Hypothalamus (tissue), 51 donors: ENCODE measurements around the gene TADA3.
A peak's percentile ranks its signal among the peaks of the same experiment; 100 is the strongest.
"Not testable (repeated sequence)": the region's sequence is repeated elsewhere in the genome, so short reads cannot be mapped to it uniquely, and the experiment has no call there.

ENCODE experiments used
- DNase-seq, 51 donors: peaks; one replicate each; lab custom pipeline; 2025; lab: John Stamatoyannopoulos, UW

The TADA3 gene

DNA sequence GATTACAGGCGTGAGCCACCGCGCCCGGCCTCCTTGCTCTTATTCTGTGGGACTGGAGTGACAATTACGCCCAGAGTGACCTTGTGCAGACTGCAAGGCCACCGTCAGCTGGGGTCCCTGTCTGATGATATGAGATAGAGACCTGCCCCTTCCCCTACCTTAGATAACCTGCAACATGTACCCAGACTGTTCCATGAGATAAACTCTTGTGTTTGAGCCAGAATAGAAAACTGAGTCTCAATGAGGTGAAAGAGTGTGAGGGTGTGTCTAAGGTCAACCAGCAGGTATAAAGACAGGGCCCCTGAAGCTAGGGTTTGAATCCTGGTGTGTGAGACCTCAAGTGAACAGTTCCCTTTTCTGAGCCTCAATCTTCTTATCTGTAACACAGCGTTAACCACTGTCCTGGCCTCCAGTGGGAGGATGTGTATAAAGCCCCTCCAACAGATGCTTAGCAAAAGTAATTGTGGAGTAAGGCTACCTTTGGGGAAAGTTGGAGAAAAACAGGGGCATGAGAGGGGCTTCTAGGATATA, 6.0 kb downstream of the TADA3 start:
- DNase-seq = no peak

GRCh38 chr3:9785602-9786001, 6.7 kb downstream of the TADA3 start:
- DNase-seq = no peak

DNA sequence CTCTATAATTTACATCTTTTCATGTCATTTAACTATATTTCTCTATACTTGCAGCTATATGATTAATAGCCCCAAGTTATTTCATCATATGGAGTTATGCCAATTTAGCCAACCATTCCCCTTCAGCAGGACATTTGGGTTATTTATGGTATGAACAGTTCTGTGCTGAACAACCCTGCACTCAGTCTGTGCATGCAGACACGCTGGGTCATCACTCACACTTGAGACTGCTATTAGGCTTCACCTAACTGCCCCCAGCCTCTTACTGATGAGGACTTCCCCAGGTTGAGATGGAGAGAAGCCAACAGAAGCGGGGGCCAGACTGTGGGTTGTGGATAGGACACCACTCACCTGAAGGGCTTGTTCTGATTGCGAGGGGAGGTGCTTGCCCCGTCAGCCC, 7.3 kb downstream of the TADA3 start:
- DNase-seq = no peak

DNA sequence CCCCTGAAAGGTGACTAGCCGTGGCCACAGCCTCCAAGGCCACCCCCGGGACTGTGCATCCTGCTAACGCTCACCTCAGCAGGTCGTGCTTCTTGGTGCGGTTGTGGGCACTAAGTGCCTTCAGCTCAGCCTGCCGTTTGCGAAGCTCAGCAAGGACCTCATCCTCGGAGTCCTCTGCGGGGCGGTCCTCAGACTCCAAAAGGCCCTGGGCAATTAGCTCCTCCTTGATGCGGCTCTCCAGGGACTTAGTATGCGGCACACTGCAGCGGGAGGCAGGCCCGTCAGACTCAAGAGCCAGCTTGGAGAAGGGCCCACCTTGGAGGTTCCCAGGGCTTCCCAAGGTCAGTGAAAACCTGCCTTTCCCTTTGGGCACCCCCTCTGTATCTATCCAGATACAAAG, 8.3 kb downstream of the TADA3 start:
- DNase-seq = peak in 15 of 51 donors; percentile 15 to 74 (median 34)

DNA sequence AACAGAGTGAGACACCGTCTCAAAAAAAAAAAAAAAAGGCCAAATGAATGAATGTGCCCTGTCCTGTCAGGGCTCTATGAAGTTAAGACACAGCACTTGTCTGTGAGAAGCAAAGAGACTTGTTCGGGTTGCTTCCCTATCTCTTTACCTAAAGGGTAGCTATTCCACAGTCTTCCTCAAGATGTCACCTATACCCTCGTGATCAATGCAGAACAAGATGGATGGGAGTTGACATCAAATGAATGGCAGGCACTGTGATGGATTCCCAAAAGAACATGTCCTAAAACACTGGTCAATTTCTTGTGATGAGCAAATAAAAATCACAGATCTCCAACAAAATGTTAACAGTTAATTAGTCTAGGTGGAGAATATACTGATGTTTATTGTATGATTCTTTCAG, 9.5 kb downstream of the TADA3 start:
- DNase-seq = no peak

GRCh38 chr3:9781978-9782603, 10.2 kb downstream of the TADA3 start:
- no peak for DNase-seq

DNA sequence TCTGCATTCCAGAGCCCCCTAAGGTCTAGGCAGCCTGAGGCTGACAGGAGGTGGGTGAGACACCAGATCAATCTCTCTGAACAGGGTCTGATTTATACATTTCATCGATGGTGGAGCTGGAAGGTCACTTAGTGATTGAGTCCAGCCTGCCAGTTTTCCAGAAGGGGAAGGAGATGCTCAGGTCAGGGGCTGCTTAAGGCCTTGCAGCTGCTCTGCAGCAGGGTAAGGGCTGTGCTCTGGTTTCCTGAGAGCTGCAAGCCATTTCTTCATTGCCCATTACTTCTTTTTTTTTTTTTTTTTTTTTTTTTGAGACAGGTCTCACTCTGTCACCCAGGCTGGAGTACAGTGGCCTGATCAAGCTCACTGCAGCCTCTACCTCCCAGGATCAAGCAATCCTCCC, 10.7 kb downstream of the TADA3 start:
- DNase-seq = no peak

GRCh38 chr3:9780910-9781309, 11.4 kb downstream of the TADA3 start:
- DNase-seq = no peak

- peak in 1 of 51 donors; percentile 43 for DNase-seq
Observed at GRCh38 chr3:9780458-9780812, 11.8 kb downstream of the TADA3 start.

DNA sequence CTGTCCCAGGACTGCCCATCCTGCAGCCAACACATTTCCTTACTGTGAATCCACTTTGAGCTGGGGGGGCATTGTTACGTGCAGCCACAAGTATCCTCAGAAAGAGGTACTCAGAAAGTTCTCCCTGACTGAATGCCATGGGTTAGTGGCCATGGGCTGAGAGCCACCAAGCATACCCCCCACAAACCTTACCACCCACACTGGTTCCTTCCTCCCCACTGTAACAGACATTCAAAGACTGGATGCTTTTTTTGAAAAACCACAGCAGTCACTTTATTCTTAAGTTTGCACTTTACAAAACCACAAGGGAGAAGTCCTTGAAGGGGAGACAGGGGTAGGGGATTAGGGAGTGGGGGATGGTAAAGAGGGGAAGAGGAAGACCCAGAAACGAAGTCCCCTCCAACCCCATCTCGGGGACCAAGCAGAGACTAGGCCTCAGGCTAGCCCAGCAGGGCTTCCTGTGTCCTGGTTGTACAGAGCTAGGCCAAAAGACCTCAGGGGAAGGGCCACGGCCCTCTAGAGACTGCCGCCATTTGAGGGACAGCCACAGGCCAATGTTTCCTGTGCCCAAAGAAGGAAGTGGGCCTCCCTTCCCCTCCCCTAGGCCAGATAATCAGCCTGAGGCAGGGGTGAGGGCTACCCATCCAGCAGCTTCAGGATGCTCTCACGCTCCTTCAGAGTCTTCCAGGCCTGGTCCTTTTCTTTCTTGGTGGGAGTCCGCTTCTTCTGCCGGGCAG, 12.4 kb downstream of the TADA3 start:
- peak in 4 of 51 donors; percentile 11 to 40 (median 26) for DNase-seq

- DNase-seq = no peak
Observed at GRCh38 chr3:9779075-9779593, 13.1 kb downstream of the TADA3 start.

GRCh38 chr3:9778143-9779074, 13.9 kb downstream of the TADA3 start:
- DNase-seq = peak in 4 of 51 donors; percentile 16 to 56 (median 31)

- DNase-seq = peak in 1 of 51 donors; percentile 51
Observed at GRCh38 chr3:9777694-9778021, 14.6 kb downstream of the TADA3 start.

- DNase-seq = peak in 3 of 51 donors; percentile 20 to 57 (median 43)
Observed at GRCh38 chr3:9776896-9777693, 15.2 kb downstream of the TADA3 start.

- not testable (repeated sequence) for DNase-seq
Observed at GRCh38 chr3:9771007-9771406, 21.3 kb downstream of the TADA3 start.

GRCh38 chr3:9770276-9770812, 21.9 kb downstream of the TADA3 start:
- peak in 42 of 51 donors; percentile 13 to 78 (median 62) for DNase-seq

- DNase-seq = peak in 48 of 51 donors; percentile 15 to 85 (median 62)
Observed at GRCh38 chr3:9769426-9770275, 22.6 kb downstream of the TADA3 start, which contains the start of gene CAMK1. Gene CAMK1, minus strand, starts transcription at chr3:9769947. Its CDS starts 2,198 bp downstream, at chr3:9767749.

DNA sequence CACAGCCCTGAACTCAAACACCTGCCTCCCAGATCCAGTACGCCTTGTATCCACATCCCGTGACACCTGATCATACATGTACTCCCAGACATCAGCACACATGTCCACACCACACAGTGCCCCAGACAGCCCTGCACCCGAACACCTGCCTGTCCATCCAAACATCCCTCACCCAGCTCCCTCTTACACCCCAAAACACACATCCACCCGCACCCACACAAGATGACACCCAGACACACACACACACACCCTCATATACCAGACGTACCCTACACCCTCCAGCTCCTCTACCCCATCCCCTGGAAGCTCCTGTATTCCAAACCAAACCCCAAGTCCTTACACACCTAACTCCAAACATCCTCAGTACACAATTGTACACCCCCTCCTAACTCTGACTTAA, 23.3 kb downstream of the TADA3 start:
- no peak for DNase-seq
